Bronchial epithelial cell (primary cell): ENCODE data around the gene HAS3. TPM values are rescaled to one million over a fixed set of nuclear protein-coding genes. Genes with fewer than 3 reads are reported as not detected.

Experiments
- DNase-seq: peaks from one replicate; pipeline ENCODE4 v3.0.0-alpha.2; 2010; ENCODE audit warnings: low read depth
- FAIRE-seq: peaks from 2 replicates; lab custom pipeline; 2011; peaks lifted over from hg19 to GRCh38; lab: Jason Lieb, UNC
- H3K27me3 ChIP-seq: 2 replicates; pipeline ENCODE4 v1.5.1; 2011; ENCODE audit warnings: low read length; ENCODE audit not compliant: control insufficient read depth, insufficient read depth
- H3K36me3 ChIP-seq: 2 replicates; pipeline ENCODE4 v1.5.1; 2011; ENCODE audit warnings: low read length; ENCODE audit not compliant: control insufficient read depth, insufficient read depth
- H3K4me3 ChIP-seq: 2 replicates; pipeline ENCODE4 v1.5.1; 2011; ENCODE audit warnings: mild to moderate bottlenecking, low read depth, low read length, control low read depth
- total RNA-seq: library from RNA; depleted of rRNA; stranded (reverse); fragments of >200 nt; gene quantifications from 2 replicates; pipeline ENCODE4 v1.2.1, GENCODE V29; 2014
- TF ChIP-seq, protein P1 (sequence below): IDR thresholded peaks from 2 replicates; pipeline ENCODE4 v1.5.1; 2011; ENCODE audit warnings: mild to moderate bottlenecking, moderate library complexity, low read length, control low read depth, inconsistent platforms; ENCODE audit not compliant: insufficient read depth, severe bottlenecking

The HAS3 gene
- total RNA-seq, 1 donor from 2014 or later, result 8.4 TPM

DNA sequence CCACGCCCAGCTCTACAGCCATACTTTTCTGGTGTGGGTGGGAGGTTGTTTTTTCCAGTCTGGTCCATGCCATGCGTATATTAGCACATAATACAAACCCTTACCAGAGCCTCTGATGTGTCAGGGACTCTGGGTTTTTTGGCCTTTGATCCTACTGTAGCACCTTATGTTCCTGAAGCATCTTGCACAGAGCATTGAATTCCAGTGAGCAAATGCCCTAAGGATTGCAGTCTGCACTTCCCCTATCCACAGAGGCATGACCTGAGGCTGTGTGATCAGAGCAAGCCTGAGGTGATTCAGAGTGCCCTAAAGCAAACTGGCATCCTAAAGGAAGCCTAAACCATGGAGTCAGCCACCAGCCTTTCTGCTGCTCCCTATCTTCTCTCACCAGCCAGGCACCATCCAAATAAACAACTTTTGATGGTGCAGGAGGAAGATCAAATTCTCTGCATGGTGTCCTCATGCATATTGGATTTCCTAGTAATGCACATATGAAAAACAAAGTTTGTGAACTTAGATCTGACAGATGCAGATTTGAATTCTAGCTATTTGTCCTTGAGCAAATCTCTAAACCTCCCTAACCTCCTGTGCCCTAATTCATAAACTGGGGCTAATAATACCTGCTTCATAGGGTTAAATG, 41.2 kb upstream of the HAS3 start:
- no peaks in the 10 kb centered on the region for H3K27me3 ChIP-seq
- DNase-seq (peak; percentile 49), FAIRE-seq (no peak)
- TF ChIP-seq, protein P1, sequence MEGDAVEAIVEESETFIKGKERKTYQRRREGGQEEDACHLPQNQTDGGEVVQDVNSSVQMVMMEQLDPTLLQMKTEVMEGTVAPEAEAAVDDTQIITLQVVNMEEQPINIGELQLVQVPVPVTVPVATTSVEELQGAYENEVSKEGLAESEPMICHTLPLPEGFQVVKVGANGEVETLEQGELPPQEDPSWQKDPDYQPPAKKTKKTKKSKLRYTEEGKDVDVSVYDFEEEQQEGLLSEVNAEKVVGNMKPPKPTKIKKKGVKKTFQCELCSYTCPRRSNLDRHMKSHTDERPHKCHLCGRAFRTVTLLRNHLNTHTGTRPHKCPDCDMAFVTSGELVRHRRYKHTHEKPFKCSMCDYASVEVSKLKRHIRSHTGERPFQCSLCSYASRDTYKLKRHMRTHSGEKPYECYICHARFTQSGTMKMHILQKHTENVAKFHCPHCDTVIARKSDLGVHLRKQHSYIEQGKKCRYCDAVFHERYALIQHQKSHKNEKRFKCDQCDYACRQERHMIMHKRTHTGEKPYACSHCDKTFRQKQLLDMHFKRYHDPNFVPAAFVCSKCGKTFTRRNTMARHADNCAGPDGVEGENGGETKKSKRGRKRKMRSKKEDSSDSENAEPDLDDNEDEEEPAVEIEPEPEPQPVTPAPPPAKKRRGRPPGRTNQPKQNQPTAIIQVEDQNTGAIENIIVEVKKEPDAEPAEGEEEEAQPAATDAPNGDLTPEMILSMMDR, result no peak
- H3K4me3 ChIP-seq, result no peak overlapping the region
- H3K36me3 ChIP-seq, result no peaks in the 10 kb centered on the region

DNA sequence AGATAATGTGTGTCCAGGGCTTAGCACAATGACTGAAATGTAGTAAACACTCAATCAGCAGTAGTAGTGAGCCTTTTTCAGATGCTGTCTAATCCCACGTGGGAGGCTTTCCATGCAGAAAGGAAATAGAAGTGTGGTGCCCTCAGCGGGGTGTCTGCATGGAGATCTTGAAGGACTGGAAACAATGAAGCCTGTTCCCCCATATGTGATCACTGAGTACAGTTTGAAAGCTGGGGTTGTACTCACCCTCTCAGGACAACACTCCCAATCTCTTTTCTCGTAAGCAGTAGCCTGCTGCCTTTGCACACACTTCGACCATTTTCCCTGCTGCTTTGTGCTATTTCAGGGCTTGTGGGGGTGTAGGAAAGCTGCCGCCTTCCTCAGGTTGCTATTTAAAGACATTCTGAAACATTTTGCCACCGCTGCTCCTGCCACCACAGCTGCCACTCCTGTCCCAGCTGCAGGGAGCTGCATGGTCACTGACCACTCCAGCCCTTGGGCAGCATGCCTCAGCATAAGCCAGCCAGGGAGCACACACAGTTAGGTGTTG, 40.6 kb upstream of the HAS3 start:
- no peak for DNase-seq
- Histone ChIP-seq H3K36me3 (no peaks in the 10 kb centered on the region), H3K4me3 (no peak overlapping the region), H3K27me3 (no peaks in the 10 kb centered on the region)
- no peak for FAIRE-seq
- TF ChIP-seq, protein P1, result no peak

DNA sequence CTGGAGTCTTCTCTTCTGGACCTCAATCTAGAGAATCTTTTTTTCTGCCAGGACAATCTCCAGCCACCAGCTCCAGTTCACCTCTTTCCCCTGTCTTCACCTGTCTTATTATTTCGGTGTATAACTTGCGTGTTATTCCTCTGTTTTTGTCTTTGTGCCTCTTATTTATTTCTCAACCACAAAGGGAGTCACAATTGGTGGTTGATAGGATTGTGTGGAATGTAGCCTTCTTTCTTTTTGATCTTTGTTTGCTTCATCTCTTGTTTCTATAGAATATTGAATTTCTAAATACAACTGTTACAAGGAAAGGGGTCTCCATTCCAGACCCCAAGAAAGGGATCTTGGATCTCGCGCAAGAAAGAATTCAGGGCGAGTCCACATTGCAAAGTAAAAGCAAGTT, 35.9 kb upstream of the HAS3 start:
- FAIRE-seq (no peak), DNase-seq (no peak)
- TF ChIP-seq, protein P1, result no peak

DNA sequence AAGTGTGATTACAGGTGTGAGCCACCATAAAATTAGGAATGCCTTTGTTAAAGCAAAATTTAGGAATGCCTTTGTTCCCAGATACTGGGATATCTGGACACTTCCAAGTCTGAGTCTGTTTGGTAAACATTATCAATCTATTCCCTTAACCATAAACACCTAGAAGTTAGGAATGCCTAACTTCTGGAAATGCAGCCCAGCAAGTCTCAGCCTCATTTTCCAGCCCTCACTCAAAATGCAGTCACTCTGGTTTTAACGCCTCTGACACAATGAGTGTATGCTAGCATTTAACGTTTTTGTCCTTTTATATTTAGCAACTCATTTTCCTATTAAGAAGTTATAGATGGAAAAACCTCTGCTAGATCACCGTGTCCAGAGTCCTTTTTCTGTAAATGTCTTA, 34.4 kb upstream of the HAS3 start:
- FAIRE-seq, result no peak
- TF ChIP-seq, protein P1, result no peak
- no peaks in the 10 kb centered on the region for H3K27me3 ChIP-seq
- H3K36me3 ChIP-seq, result no peaks in the 10 kb centered on the region
- no peak for DNase-seq
- no peak overlapping the region for H3K4me3 ChIP-seq

More for the DNA sequence above, 35.9 kb upstream of the HAS3 start:
- H3K36me3 ChIP-seq, result no peaks in the 10 kb centered on the region
- H3K4me3 ChIP-seq, result no peak overlapping the region
- H3K27me3 ChIP-seq, result no peaks in the 10 kb centered on the region

DNA sequence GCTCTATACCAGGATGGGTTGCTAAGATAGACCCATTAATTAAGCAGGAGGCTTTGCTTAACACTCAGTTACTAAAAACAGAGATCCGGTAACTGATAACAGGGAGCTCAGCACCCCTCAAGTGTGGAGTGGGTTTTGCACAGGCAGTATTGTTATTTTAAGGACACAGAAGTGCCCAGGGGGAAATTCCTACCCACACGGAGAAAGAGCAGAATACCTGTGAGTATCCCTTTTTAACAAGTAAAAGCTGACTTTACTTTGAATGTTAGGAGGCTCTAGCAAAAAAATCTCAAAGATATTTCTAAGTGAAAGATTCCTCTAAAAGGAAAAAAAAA, 32.8 kb upstream of the HAS3 start:
- H3K36me3 ChIP-seq, result no peaks in the 10 kb centered on the region
- H3K27me3 ChIP-seq, result no peaks in the 10 kb centered on the region
- H3K4me3 ChIP-seq, result no peak overlapping the region
- TF ChIP-seq, protein P1, result no peak
- DNase-seq (no peak), FAIRE-seq (no peak)
